H4 (cell line): ENCODE results near the gene UCHL1. TPM values are rescaled to one million over a fixed set of nuclear protein-coding genes. Genes with fewer than 3 reads are reported as not detected.
"Not testable (repeated sequence)": the region's sequence is repeated elsewhere in the genome, so short reads cannot be mapped to it uniquely, and the experiment has no call there.

Source experiments
- DNase-seq: peaks from one replicate; pipeline ENCODE4 v3.0.0-alpha.2; 2015; ENCODE audit warnings: low spot score
- total RNA-seq: library from RNA; depleted of rRNA; stranded (reverse); fragments of >200 nt; shearing (Covaris generic); gene quantifications from 2 replicates; pipeline ENCODE4 v1.2.3, GENCODE V29; 2014

UCHL1 gene
- total RNA-seq, 1 experiment from 2014 or later = 3,870 TPM

DNA sequence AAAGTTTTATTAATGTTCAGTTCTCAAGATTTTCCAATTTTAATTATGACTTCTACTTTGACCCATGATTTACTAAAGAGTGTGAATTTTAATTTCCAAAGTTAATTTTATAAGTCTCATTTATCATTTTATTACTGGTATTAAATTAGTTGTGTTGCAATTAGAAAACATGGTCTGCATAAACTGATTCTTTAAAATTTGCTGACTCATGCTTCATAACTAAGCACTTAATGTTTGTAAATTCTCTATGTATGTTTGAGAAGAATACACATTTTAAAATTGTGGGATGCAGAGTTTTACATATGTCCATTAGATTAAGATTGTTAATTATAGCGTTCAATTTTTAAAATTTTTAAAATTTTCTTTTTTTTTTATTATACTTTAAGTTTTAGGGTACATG is 20.2 kb upstream of the UCHL1 start:
- no peak for DNase-seq

DNA sequence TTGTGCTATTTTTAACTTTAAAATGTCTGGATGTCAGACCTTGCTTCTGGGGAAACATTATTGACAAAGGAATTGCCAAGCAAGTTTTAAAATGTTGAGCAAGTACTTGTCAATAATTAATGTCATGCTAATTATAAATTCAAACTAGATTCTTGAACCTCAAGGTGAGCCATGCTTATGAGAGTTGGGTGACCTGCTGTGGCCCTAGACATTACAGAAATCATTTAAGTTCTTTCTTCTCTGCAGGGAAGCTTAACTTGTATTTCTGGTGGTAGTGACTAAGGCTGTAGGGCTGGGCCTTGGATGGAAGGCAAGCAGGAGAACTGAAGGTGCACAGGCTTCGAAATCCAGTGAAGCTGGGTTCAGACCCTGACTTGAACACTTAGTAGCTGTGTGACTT is 14.8 kb upstream of the UCHL1 start:
- no peak for DNase-seq

DNA sequence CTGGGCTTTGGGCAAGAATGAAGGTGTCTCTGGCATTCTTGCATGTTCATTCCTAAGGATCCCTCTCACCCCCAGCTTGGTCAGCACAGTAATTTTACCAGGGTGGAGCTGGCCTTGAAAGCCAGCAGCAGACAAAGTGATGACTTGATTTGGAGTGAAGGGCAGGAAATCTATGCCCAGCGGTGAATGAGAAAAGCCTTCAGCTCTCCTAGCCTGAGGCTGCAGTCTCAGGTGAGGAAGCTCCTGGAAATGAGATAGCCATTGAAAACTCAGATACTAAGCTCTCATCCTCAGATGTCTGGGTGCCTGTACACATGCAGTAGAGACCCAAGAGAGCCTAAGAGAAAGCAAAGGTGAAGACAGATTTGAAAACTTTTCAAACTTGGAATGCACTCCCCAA is 10.7 kb upstream of the UCHL1 start:
- no peak for DNase-seq

DNA sequence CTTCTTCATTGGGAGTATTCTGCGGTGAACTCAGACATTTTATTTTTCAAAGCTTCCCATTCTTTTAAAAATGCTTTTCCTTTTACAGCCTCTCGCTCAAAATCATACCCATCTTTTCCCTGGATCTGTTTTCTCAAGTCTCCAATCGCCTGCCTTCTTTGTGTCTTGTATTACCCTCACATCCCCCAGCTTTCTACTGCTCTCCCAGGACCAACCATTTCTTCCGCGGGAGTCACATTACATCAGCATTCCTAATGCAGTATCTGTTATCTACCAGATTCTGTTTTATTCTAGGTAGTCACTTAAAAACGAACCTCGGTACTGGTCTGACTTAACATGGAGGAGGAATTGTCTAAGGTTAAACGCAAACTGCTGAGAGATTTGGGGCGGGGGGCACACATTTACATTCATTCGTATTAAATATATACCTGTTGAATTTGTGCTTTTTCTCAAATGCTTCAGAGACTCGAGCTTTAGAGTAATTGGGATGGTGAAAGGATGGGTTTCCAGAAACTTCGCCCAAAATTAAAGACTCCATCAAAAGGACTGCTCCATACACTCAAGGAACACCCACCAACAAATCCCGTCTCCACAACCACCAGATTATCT is 493 bp upstream of the UCHL1 start:
- peak; percentile 60 for DNase-seq

DNA sequence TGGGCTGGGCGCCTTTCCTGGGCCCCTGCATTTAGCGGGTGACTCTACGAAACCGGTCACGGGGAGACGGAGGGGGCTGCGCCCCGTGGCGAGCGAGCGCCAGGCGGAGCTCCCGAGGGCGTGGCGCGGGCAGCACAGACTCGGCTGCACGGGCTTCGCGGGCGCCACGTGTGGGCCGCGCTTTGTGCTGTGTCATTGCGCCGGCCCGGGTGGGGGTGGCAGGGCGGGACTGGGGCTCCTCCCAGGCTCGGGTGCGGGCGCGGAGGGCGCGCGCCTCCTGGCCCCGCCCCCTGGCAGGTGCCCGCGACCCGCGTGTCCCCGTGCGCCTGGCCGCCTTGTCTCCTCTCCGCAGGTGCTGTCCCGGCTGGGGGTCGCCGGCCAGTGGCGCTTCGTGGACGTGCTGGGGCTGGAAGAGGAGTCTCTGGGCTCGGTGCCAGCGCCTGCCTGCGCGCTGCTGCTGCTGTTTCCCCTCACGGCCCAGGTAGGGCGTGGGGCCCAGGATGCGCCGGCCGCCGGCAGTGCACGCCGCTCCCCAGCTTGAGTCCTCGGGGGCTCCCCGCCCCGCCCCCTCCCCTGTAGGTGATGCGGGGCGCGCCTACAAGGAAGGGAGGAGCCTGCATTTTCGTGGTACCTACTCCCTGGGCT is 651 bp downstream of the UCHL1 start:
- peak; percentile 76 for DNase-seq

DNA sequence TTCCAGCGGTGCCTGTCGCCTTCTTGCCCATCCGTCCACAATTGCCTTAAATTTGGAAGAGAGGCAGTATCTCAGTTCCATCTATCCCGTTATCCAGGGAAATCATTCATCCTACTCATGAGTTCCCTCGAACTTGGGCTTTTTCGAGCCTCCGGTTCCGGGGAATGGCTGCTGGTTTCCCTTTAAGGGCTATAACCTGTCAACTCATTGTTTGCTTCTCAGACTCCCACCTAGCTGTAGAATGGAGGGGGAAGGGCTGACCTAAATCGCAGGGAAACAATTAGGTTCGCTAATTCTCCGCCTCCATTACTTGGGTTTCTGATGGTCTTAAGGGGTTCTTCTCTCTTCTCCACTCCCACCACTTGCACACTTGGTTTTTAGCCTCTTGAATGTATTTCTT is 1.2 kb downstream of the UCHL1 start:
- DNase-seq = no peak

DNA sequence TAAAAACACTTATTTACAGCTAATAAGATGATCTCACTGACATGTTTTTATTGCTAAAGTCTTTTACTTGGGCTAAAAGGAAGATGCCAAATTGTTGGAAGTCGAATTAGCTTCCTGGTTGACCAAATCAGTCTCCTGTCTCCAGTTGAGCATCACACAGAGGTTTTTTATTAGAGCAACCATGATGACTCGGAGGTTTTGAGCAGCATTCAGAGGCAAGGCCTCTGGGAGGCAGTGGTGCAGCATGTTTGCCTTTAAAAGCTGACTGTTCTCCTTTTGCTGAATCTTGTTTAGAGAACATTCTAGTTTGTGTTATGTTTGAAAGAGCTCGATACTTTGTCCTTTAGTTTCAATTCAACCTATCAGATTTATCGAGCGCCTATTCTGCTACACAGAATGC is 2.1 kb downstream of the UCHL1 start:
- peak; percentile 82 for DNase-seq

DNA sequence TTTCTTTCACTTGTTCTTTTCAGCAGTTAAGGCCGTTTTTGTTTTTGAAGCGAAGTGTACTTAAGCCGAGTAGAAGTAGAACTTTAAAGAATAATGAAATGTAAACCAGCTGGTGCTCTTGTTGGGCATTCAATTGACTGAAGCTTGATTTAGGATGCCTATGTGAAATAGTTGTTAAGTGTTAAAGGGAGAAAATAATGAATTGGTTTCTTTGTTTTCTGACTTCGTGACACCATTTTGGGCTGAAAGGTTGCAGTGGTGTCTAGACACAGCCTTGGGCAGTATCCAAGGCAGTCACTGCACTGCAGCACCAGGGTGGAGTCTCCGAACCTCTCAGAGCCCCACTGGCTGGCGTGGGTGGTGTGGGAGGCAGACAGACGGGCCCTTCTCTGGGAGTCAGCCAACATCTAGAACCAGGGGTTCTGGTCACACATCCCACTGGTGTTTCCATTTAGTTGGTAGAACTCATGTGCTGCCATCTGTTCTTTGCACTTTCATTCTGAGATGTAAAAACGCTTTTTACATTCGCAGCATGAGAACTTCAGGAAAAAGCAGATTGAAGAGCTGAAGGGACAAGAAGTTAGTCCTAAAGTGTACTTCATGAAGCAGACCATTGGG is 3.5 kb downstream of the UCHL1 start:
- DNase-seq = no peak

DNA sequence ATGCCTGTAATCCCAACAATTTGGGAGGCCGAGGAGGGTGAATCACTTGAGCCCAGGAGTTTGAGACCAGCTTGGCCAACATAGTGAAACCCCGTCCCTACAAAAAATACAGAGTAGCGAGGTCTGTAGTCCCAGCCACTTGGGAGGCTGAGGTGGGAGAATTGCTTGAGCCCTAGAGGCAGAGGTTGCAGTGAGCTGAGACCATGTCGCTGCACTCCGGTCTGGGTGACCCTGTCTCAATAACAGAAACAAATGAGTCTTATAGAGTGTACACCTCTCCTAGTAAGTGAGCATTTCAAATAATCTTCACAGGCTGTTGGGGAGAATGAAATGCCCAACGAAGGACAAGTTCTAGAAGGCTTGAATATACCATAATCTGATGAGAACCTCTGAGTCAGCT is 5.5 kb downstream of the UCHL1 start:
- DNase-seq = no peak

DNA sequence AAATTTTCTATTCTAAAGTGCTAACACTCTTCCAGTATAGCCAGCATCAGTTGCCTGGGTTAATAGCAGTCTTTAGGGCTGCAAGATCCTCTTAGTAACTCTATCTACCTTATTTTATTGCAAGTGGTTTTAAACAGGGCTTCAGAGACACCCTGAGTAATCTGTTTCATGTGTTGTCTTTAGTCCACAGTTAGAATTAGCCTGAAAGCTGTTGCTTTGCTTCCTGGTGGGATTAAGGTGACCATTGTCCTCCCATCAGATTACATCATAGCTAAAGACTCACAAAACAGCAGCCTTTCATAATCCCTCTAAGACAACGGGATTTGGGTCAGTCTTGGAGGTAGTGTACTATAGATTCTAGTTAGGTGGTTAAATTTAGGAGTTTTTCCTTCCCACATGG is 7.5 kb downstream of the UCHL1 start:
- no peak for DNase-seq

DNA sequence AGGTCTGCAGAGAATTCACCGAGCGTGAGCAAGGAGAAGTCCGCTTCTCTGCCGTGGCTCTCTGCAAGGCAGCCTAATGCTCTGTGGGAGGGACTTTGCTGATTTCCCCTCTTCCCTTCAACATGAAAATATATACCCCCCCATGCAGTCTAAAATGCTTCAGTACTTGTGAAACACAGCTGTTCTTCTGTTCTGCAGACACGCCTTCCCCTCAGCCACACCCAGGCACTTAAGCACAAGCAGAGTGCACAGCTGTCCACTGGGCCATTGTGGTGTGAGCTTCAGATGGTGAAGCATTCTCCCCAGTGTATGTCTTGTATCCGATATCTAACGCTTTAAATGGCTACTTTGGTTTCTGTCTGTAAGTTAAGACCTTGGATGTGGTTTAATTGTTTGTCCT is 11.3 kb downstream of the UCHL1 start:
- no peak for DNase-seq

DNA sequence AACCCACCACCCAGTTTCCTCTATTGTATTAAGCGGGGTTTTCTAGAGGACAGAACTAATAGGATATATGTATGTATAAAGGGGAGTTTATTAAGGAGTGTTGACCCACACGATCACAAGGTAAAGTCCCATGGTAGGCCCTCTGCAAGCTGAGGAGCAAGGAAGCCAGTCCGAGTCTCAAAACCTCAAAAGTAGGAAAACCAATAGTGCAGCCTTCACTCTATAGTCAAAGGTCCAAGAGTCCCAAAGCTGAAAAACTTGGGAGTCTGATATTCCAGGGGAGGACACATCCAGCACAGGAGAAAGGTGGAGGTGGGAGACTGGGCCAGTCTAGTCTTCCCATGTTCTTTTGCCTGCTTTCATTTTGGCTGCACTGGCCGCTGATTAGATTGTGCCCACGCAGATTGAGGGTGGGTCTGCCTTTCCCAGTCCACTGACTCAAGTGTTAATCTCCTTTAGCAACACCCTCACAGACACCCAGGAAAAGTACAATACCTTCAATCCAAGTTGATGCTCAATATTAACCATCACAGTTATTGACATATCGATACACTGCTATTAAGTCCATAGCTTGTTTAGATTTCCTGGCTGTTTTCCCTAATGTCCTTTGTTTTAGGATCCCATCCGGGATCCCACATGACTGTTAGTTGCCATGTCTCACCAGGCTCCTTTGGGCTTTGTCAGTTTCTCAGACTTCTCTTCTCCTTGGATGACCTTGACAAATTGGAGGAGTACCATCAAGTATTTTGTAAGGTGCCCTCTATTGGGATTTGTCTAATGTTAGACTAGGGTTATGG is 12.2 kb downstream of the UCHL1 start:
- DNase-seq = no peak

DNA sequence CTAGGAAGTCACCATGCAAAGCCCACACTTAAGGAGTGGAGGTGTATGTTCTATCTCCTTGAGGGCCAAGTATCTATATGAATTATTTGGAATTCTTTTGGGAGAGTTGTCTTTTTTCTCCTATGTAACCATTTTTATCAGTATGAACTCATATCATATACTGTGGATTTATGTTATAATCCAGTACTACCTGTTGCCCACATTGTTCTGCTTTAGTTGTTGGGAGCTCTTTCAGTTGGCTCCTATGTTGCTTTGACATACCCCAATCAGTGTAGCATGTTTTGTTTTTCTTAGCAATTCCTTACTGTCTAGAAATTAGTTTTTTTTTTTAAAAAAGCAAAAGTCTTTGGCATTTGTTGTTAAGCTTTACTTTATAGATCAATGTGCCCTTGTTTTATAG is 13.0 kb downstream of the UCHL1 start:
- no peak for DNase-seq

DNA sequence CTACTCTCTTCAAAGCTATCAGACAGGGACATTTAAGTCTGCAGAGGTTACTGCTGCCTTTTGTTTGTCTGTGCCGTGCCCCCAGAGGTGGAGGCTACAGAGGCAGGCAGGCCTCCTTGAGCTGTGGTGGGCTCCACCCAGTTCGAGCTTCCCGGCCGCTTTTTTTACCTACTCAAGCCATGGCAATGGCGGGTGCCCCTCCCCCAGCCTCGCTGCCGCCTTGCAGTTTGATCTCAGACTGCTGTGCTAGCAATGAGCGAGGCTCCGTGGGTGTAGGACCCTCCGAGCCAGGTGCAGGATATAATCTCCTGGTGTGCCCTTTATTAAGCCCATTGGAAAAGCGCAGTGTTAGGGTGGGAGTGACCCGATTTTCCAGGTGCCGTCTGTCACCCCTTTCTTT is 19.2 kb downstream of the UCHL1 start:
- not testable (repeated sequence) for DNase-seq

DNA sequence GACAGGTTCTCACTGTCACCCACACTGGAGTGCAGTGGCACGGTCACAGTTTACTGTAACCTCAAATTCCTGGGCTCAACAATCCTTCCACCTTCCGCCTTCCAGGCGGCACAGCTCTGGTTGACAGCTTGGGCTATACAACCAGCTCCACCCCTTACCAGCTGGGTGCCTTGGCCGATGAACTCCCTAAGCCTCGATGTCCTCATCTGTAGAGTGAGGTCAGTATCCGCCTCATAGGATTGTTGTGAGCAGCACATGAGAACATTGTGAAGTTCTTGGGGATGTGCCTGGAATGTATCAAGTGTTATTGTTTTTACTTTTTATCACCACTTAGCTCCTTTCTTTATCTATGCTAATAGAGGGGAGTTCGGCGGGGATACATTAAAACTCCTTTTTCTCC is 23.3 kb downstream of the UCHL1 start:
- DNase-seq = no peak

DNA sequence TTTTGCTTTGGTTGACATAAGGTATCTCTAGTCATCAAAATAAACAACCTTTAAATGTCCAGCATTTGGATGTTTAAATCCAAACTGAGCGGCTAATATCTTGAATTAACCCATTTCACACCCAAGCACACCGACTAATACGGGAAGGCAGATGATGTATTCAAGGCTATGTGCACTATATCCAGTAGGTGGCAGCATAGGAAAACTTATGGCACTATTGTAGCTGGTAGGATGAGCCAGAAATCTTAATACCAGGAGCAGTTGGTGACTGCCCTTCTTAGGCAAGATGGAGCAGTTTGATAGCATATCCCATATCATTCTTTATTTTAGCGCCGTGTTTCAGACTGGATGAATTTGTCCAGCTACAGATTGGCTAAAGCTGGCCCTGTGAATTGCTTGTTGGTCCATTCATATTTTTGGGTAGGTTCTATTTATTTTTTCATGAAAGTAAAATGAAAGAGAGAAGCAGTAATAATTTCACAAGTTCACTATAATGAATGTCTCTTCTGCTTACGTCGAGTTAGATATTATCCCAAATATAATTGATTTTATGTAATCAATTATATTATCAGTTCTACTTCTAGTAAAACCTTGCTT is 24.4 kb downstream of the UCHL1 start:
- DNase-seq = peak; percentile 88

DNA sequence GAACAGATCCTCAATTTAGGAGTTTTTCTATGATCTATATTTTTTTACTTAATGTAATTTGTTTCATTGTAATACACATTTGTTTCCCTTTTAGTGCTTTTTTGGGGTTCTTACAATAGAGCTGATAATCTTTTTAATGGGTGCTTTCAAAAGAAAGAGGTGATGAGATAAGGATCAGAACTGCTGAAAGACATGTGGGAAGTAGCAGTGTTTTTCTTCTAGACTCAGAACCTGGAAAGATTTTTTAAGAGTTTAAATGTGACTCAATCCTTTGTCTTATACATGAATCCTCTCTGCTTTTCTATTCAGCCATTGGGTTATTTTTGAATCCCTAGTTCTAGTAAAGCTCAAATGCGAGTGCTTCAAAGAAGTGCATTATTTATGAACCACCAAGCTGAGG is 25.6 kb downstream of the UCHL1 start:
- no peak for DNase-seq

DNA sequence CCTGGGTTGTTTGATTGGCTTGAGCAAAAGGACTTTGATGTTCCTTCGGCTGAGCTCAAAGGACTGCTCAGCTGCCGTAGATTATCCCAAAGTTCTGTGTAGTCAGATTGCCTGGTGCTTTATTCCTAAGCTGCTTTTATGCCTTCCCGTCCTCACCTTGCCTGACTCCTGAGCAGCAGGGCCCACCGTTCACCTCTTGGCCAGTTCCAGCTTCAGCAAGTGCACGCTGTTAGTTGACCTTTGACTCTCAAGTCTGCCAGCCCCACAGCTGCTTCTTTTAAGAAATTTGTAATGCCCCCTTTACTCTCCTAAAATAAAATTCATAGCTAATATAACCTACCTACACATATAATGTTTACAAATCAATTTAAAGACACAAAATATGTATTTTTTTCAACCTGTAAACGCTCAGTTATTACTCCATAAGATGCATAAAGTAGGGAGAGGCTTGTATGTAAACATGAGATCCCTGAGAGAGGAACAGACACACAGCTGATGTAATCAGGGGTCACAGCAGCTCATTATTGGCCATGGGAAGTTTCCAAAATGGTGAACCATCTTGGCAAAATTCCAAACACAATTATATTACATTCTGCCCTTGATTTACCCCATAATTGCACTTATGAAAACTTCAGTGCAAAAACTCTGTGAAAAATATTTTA is 28.6 kb downstream of the UCHL1 start:
- DNase-seq = no peak

DNA sequence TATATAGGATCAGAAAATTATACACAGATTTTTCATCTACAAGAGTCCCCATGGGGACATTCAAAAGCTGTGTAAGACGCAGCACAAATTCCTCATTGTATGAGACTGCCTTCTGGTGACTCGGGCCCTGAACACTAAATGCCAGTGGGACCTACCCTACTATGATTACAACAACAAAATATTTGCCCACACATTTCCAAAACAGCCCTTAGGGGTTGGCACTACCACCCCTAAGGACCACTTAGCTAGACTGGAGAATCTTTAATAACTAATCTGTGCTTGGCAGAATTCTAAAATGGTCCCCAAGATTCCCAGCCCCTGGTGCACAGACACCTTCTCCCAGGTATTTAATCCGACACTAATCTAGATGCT is 29.1 kb downstream of the UCHL1 start:
- no peak for DNase-seq

DNA sequence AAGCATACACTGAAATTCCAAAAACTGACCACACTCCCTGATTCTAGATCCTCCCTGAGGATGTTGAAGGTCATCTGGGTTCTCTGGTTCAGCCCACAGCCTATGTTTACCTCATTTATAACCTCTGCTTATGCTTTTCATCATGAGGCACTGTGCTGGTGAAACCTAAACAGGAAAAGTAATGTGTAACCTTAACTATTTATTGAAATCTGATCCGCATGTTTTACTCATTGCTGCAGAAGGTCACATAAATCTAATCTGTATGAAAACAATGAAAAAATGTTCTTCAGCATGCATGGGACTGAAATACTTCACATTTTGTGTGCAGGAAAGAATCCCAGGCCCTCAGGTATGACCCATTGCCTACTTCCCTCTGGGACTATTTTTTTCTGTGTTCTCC is 30.3 kb downstream of the UCHL1 start:
- peak; percentile 87 for DNase-seq

DNA sequence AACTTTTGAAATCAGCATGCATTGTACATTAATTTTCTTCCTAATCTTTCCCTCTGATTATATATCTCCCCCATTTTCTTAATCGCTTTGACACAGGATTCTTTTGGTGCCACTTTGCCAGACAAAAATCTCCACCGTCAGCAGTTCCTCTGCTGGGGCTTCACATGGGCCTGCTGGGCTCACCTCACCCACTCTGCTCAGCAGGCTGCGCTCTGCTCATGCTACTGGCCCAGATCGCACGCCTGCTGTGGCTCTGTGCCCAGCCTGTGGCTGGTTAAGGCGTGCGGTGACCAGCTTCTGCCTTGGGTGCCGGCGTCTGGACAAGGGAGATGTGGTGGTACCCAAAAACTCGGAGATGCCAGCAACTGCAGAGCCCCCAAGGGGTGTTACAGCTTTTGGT is 31.1 kb downstream of the UCHL1 start:
- no peak for DNase-seq

DNA sequence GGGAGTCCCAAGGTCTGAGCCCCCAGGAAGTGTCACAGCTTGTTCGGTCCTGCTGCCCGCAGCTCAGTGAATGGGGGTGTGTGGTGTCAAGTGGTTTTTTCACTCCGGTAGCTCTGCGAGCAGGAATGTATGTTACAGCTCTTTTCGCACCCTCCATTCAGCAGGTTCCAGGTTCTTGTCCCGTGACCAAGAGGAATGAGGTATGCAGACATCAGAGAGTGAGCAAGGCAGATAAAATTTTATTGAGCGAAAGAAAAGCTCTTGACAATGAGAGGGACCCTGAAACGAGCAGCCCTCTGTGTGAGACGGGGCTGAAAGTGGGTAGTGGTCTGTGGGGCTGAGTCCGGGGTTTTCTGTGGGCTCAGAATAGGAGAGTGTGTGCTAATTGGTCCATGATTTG is 31.5 kb downstream of the UCHL1 start:
- no peak for DNase-seq
